Lung (tissue), 12 donors: Measurements from ENCODE around the gene LPCAT1. TPM values are rescaled to one million over a fixed set of nuclear protein-coding genes. Genes with fewer than 3 reads are reported as not detected.
"Not testable (repeated sequence)": the region's sequence is repeated elsewhere in the genome, so short reads cannot be mapped to it uniquely, and the experiment has no call there.

Source experiments
- ATAC-seq: fragments of 200-7000 bp; cut with Tn5 transposase; one replicate; pipeline ENCODE4 v1.9.1; 2020; ENCODE audit warnings: moderate number of reproducible peaks; ENCODE audit not compliant: insufficient read depth, low FRiP score
- DNase-seq, 3 donors: peaks; one replicate each; pipeline ENCODE4 v3.0.0-alpha.2; 2013 to 2017
- H3K27ac ChIP-seq, 2 donors: one replicate each; pipeline ENCODE4 v1.5.1; 2013; ENCODE audit warnings: mild to moderate bottlenecking in 2 of 2, moderate library complexity in 2 of 2, control low read depth in 1 of 2, inconsistent platforms in 1 of 2, low read depth in 1 of 2, low read length in 1 of 2
- H3K27me3 ChIP-seq, 3 donors: one replicate each; pipeline ENCODE4 v1.5.1; 2013; ENCODE audit warnings: low read length in 2 of 3; ENCODE audit not compliant: control insufficient read depth in 3 of 3, insufficient read depth in 3 of 3
- H3K36me3 ChIP-seq, 4 donors: one replicate each; pipeline ENCODE4 v1.5.1; 2013; ENCODE audit warnings: low read length in 4 of 4, mild to moderate bottlenecking in 1 of 4, moderate library complexity in 1 of 4; ENCODE audit not compliant: control insufficient read depth in 4 of 4, insufficient read depth in 4 of 4
- H3K4me1 ChIP-seq, 5 donors: one replicate each; pipeline ENCODE4 v1.5.1; 2013; ENCODE audit warnings: low read length in 5 of 5, mild to moderate bottlenecking in 2 of 5, moderate library complexity in 1 of 5; ENCODE audit not compliant: control insufficient read depth in 5 of 5, insufficient read depth in 5 of 5
- H3K4me3 ChIP-seq: one replicate; pipeline ENCODE4 v1.5.1; 2013; ENCODE audit warnings: mild to moderate bottlenecking, control low read depth, moderate library complexity
- H3K9ac ChIP-seq, 2 donors: one replicate each; pipeline ENCODE4 v1.5.1; 2013; ENCODE audit warnings: low read length in 2 of 2, control low read depth in 1 of 2; ENCODE audit not compliant: insufficient read depth in 1 of 2
- H3K9me3 ChIP-seq, 4 donors: one replicate each; pipeline ENCODE4 v1.5.1; 2013; ENCODE audit warnings: low read length in 3 of 4, mild to moderate bottlenecking in 1 of 4, moderate library complexity in 1 of 4; ENCODE audit not compliant: control insufficient read depth in 4 of 4, insufficient read depth in 3 of 4
- WGBS, 2 donors: extraction: QIAGEN DNeasy Blood & Tissue Kit; methylation state at CpG; one replicate each; pipeline ENCODE4 v1.1.7; 2013; 5-methylcytosine and 5-hydroxymethylcytosine counted together
- polyA plus RNA-seq, 2 donors: library from polyadenylated mRNA; stranded (reverse); fragments of 200-250 nt; gene quantifications; one replicate each; pipeline ENCODE4 v1.2.1, GENCODE V29; 2013
- total RNA-seq, 2 donors: library from RNA; depleted of rRNA in 1 of 2; stranded (reverse); fragments of >200 nt in 1 of 2; gene quantifications; one replicate each; pipeline ENCODE4 v1.2.1, GENCODE V29; 2014 to 2021
- TF ChIP-seq, protein P1 (sequence below): IDR thresholded peaks from 2 replicates; pipeline ENCODE4 v1.5.1; 2012; ENCODE audit warnings: mild to moderate bottlenecking; ENCODE audit errors: control extremely low read depth, extremely low read depth
- donor health status: control.
- donor health status: control.
- donor health status: Bipolar disorder and iron deficiency.
- donor health status: healthy.
- donor health status: DM: yes; HTN: yes; CAD: no.

LPCAT1 gene
- total and polyA plus RNA-seq, 4 donors, result 198 to 669 (median 443) TPM

DNA sequence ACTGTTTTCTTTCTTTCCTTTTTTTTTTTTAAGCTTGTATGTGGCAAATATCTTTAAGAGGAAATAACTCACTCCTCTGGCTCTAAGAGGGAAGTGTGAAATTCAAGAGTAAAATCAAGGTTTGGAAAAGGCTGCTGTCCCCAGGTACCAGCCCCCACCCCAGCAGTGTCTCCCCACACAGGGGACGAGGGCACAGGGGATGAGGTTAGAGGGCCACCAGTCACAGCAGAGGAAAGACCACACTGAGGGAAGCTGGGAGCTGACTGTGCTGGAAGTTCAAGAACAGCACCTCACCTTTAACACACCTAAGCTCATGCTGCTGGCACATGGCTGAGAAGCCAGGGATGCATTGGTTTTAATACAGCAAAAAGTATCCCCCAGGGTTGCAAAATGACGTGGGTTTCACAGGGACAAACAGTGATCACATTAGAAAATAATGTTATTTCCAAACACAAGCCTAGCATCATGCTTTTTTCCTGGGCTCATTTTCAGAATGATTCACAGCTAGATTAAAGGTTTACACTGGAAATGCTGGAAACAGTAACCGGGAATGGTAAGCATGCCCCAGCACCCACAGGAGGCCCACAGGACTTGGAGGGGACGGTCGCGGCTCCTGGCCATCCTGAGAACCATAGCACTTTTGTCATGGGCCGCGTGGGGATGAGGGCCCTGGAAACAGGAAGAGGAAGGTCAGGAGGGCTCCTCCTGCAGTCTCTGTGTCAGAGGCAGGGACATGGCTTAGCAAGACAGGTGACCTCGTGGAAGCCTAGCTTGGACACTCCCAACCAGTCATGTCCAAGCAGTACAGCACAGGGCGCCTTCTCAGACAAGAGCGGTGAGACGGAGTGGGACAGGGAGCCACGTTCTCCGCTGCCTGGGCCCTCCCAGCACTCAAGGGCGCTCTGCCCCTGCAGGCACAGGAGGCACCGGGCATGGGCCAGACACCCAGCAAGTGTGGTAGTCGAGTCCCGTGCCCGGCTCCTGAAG lies 6.9 kb downstream of the LPCAT1 start:
- H3K27me3 ChIP-seq, result no peaks in the 10 kb centered on the region
- no peaks in the 10 kb centered on the region for H3K9me3 ChIP-seq
- ATAC-seq (no peak), DNase-seq (peak in 1 of 3 donors; percentile 9)
- WGBS, 2 donors, result 66 to 77% methylated on average over 19 of the region's 19 CpGs
- H3K27ac ChIP-seq, result peak overlapping the region in 1 of 2 donors; percentile 86
- TF ChIP-seq, protein P1, sequence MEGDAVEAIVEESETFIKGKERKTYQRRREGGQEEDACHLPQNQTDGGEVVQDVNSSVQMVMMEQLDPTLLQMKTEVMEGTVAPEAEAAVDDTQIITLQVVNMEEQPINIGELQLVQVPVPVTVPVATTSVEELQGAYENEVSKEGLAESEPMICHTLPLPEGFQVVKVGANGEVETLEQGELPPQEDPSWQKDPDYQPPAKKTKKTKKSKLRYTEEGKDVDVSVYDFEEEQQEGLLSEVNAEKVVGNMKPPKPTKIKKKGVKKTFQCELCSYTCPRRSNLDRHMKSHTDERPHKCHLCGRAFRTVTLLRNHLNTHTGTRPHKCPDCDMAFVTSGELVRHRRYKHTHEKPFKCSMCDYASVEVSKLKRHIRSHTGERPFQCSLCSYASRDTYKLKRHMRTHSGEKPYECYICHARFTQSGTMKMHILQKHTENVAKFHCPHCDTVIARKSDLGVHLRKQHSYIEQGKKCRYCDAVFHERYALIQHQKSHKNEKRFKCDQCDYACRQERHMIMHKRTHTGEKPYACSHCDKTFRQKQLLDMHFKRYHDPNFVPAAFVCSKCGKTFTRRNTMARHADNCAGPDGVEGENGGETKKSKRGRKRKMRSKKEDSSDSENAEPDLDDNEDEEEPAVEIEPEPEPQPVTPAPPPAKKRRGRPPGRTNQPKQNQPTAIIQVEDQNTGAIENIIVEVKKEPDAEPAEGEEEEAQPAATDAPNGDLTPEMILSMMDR, result no peak
- peaks cover 0 to 32% (median 20%) of the 10 kb centered on the region in 5 donors for H3K4me1 ChIP-seq
- peaks cover 0 to 29% (median 9%) of the 10 kb centered on the region in 4 donors for H3K36me3 ChIP-seq
- no peak overlapping the region for H3K4me3 ChIP-seq
- no peak overlapping the region for H3K9ac ChIP-seq

DNA sequence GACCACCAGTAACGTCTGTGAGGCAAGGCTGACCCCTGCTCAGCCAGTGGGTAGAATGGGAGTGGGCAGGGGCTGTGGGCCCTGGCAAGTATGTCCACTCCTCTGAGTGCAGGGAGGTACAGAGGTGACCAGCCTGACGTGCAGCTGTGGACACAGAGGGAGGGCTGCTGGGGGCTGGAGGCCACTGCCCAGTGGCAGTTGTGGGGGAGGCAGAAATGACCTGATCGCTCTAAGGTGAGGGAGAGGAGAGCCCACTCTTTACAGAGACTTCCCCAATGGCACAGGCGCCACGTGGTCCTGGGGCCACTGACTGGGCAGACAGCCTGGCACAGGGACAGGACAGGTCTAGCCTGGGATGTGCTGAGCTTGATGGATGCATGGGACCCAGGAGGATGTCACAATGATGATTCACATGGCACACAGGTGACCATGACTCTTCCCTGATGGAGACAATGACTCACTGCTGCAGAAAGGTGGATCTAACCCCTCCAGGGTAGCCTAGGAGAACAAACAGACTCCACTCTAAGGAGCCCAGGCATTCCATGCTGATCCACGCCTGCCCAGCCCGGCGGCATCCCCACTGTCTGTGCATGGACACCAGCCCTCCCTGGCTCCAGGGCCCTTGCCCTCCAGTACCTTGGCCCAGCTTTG lies 7.7 kb downstream of the LPCAT1 start:
- Histone ChIP-seq H3K4me1 (peaks cover 0 to 24% (median 15%) of the 10 kb centered on the region in 5 donors), H3K9ac (peak overlapping the region in 1 of 2 donors; percentile 46), H3K27me3 (no peaks in the 10 kb centered on the region), H3K9me3 (no peaks in the 10 kb centered on the region), H3K27ac (peak overlapping the region in 1 of 2 donors; percentile 40), H3K4me3 (no peak overlapping the region), H3K36me3 (peaks cover 0 to 33% (median 9%) of the 10 kb centered on the region in 4 donors)
- WGBS, 2 donors, result 76 to 88% methylated on average over 8 of the region's 8 CpGs
- DNase-seq (peak in 1 of 3 donors; percentile 8), ATAC-seq (no peak)
- TF ChIP-seq, protein P1, result no peak

DNA sequence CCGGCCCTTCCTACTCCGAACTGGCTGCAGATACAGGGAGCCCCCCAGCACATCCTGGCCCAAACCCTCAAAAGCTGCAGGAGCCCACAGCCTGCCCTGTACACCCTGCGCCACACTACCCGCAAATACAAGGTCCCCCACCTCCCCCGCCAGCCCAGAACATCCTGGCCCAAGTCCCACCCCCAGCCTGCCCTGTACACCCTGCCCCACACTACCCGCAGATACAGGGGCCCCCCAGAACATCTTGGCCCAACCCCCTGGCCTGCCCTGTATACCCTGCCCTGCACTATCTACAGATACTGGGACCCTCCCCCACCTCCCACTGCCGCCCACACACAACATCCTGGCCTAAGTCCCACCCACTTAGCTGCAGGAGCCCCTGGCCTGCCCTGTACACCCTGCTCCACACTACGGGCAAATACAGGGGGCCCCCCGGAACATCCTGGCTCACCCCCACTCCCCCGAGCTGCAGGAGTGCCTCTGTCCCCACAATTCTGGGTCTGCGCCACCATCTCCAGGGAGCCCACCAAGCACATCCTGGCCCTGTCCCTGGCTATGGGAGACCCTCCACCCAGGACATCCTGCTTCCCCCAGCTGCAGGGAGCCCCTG lies 8.3 kb downstream of the LPCAT1 start:
- TF ChIP-seq, protein P1, result no peak

DNA sequence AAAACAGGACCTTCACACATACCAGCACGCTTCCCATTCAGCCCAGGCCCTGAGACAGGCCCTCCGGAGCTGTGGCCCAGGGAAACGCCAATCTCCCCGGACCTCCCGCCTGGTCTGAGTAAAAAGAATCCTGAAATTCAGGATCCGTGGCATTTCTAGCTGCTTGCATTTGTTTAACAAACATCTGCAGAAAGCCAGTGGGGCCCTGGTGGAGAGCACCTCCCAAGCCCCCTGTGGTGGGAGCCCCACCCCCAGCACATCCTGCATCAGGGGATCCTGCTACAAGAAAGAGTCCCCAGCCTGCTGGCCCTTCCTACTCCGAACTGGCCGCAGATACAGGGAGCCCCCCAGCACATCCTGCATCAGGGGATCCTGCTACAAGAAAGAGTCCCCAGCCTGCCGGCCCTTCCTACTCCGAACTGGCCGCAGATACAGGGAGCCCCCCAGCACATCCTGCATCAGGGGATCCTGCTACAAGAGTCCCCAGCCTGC lies 8.9 kb downstream of the LPCAT1 start:
- Histone ChIP-seq H3K36me3 (peaks cover 0 to 38% (median 6%) of the 10 kb centered on the region in 4 donors), H3K4me1 (peaks cover 0 to 24% (median 13%) of the 10 kb centered on the region in 5 donors)
- H3K9ac ChIP-seq, H3K27me3 ChIP-seq, H3K4me3 ChIP-seq, H3K9me3 ChIP-seq, H3K27ac ChIP-seq, ATAC-seq: not testable (repeated sequence)
- 76 to 90% methylated on average over 11 of the region's 11 CpGs for WGBS, 2 donors
- DNase-seq, result peak; percentile 54 to 77 (median 64)

More for the DNA sequence above, 8.3 kb downstream of the LPCAT1 start:
- H3K36me3 ChIP-seq, result peaks cover 0 to 37% (median 9%) of the 10 kb centered on the region in 4 donors
- no peaks in the 10 kb centered on the region for H3K27me3 ChIP-seq
- DNase-seq (peak in 1 of 3 donors; percentile 12), ATAC-seq (no peak)
- H3K9me3 ChIP-seq, result no peaks in the 10 kb centered on the region
- peak overlapping the region in 1 of 2 donors; percentile 46 for H3K9ac ChIP-seq
- H3K4me3 ChIP-seq, result no peak overlapping the region
- peak overlapping the region in 1 of 2 donors; percentile 40 for H3K27ac ChIP-seq
- WGBS, 2 donors, result 79 to 81% methylated on average over 10 to 11 of the region's 11 CpGs
- peaks cover 0 to 24% (median 13%) of the 10 kb centered on the region in 5 donors for H3K4me1 ChIP-seq
